Bronchus fibroblast of lung (primary cell): ENCODE data around the gene ZNF324B. TPM values are rescaled to one million over a fixed set of nuclear protein-coding genes. Genes with fewer than 3 reads are reported as not detected.

Experiments
- total RNA-seq: library from RNA; depleted of rRNA; stranded (reverse); fragments of >200 nt; gene quantifications from 2 replicates; pipeline ENCODE4 v1.2.3, GENCODE V29; 2015

ZNF324B gene
- 5.5 and 6.2 TPM in 2 replicates for total RNA-seq

GRCh38 chr19:58451358-58452101 is at the start of gene ZNF324B:
Gene ZNF324B, plus strand, starts transcription at chr19:58451622. Its CDS starts 2,080 bp downstream, at chr19:58453702.

GRCh38 chr19:58408152-58409009 is 43.0 kb upstream of the ZNF324B start, which contains the start of gene ZNF584:
Gene ZNF584, plus strand, starts transcription at chr19:58408649. Its CDS starts 499 bp downstream, at chr19:58409148.

DNA sequence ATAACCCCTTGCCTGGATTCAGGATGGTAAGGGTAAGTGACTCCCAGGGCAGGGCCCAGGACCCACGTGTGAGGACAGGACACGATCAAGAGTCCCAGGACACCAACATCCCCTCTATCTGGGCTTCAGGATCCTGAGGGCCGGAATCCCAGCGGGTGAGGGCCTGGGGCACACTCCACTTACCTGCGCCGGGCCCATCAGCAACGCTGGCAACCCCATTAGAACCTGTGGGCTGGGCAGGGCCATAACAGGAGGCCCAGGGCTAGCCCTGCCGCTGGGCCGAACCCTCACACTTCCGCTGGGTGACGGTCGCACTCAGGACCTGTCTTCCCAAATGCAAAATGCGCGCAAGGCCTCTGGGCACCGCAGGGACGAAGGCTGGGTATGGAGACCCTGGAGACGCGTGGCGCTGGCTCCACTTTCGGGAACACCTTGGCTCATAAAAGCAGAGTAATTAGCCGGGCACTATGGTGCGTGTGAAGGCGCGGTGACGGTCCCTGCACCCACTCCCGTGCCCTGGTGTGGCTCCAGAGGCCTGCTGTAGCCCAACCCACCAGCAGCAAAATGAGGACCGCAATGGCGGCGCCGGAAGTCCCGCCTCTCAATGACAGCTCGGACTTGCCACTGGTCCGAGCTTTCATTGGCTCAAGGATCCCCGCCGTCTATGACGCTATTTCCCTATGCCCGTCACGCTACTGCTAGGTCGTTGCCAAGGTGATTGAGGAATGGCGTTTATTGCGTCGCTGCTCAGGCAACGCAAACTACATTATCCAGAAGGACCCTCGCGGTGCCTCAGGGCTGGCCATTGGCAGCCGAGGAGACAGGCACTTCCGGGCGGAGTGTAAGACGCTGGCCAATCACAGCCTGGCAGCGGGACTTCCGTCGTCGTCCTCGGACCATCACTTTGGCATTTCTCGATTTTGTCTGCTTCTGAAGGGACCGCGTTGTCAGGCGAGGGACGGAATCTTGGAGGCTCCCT is 11.6 kb upstream of the ZNF324B start, which contains the start of gene ZNF132:
ZNF132 (minus strand) TSS at position 578 of the 979 bp plus-strand sequence; CDS start at position 246, 332 bp downstream.

GRCh38 chr19:58466760-58467589 is 15.6 kb downstream of the ZNF324B start, which contains the start of gene ZNF324:
Gene ZNF324, plus strand, starts transcription at chr19:58467080. Its CDS starts 2,106 bp downstream, at chr19:58469186.

DNA sequence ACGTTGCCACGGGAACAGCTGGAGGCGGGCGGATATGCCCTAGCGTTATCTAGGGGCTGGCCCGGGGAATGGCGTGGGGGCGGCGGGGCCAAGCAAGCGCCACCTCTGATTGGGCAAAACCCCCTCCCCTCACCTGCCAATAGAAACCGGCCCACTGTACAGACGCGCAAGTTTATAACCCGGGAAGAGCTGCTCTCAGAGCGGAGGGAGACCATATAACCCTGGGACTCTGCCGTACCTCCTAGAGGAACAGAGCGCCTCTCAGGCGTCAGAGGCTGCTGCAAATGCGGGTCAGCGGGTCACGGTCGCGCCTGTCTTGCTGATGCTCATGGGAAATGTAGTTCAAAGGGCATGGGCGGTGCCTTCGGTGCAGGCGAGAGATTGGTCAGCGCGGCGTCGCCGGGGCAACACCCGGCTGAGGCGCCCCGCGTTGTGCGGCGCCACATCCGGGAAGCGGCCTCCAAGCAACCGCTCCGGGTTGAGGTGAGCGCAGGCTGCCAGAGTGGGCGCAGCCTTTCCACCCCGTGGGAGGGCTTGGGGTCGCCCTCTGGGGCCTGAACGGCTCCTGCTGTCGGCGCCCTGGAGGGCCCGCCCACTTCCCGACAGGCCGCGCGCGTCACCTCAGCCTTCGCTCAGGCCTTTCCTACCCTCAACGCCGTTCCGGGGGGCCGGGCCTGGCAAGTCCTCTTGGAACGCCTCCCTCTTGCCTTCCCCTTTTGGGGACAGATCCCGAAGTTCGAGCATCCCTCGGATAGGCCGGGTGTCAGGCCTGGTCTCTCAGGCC is 24.5 kb downstream of the ZNF324B start, which contains the start of gene ZNF446:
ZNF446 (plus strand) TSS at position 639 of the 784 bp plus-strand sequence. CDS start 867 bp downstream, outside the sequence.

Other genes starting within 250 kb of the ZNF324B start
- gene ZNF544, start 222.7 kb upstream of the ZNF324B start, total RNA-seq, result 37.2 and 43.0 TPM in 2 replicates
- 3.7 and 4.2 TPM in 2 replicates for gene ZNF8, start 172.7 kb upstream of the ZNF324B start, total RNA-seq
- gene ERVK3-1, start 146.2 kb upstream of the ZNF324B start, total RNA-seq, result 52.1 and 56.0 TPM in 2 replicates
- 1.6 and 1.8 TPM in 2 replicates for gene ZSCAN22, start 124.6 kb upstream of the ZNF324B start, total RNA-seq
- gene A1BG, start 98.1 kb upstream of the ZNF324B start, total RNA-seq, result 56.7 and 57.5 TPM in 2 replicates
- gene ZNF497, start 88.9 kb upstream of the ZNF324B start, total RNA-seq, result under 0.01 and 0.74 TPM in 2 replicates
- 0.89 and 2.4 TPM in 2 replicates for gene ZNF837, start 70.6 kb upstream of the ZNF324B start, total RNA-seq
- gene RPS5, start 64.4 kb upstream of the ZNF324B start, total RNA-seq, result 2,682 and 2,963 TPM in 2 replicates
- gene RNF225, start 56.0 kb upstream of the ZNF324B start, total RNA-seq, result not detected in 2 replicates
- 8.2 and 13.1 TPM in 2 replicates for gene ZNF584, start 43.0 kb upstream of the ZNF324B start, total RNA-seq
- gene ZNF132, start 11.5 kb upstream of the ZNF324B start, total RNA-seq, result 2.1 and 3.0 TPM in 2 replicates
- 7.7 and 9.1 TPM in 2 replicates for gene ZNF324, start 15.5 kb downstream of the ZNF324B start, total RNA-seq
- 8.0 and 9.4 TPM in 2 replicates for gene ZNF446, start 24.7 kb downstream of the ZNF324B start, total RNA-seq
- gene SLC27A5, start 60.4 kb downstream of the ZNF324B start, total RNA-seq, result 15.2 and 18.3 TPM in 2 replicates
- 12.8 and 14.4 TPM in 2 replicates for gene ZBTB45, start 68.2 kb downstream of the ZNF324B start, total RNA-seq
- gene TRIM28, start 92.4 kb downstream of the ZNF324B start, total RNA-seq, result 474 and 516 TPM in 2 replicates
- 120 and 121 TPM in 2 replicates for gene CHMP2A, start 103.5 kb downstream of the ZNF324B start, total RNA-seq
- gene UBE2M, start 107.0 kb downstream of the ZNF324B start, total RNA-seq, result 27.2 and 47.9 TPM in 2 replicates
- 6.1 and 6.2 TPM in 2 replicates for gene MZF1, start 121.7 kb downstream of the ZNF324B start, total RNA-seq